SW480 (cell line): ENCODE measurements around the gene LINGO4.

Experiments used
- DNase-seq: peaks from one replicate; pipeline ENCODE4 v3.0.0-alpha.2; 2016; ENCODE audit warnings: low spot score

The LINGO4 gene

DNA sequence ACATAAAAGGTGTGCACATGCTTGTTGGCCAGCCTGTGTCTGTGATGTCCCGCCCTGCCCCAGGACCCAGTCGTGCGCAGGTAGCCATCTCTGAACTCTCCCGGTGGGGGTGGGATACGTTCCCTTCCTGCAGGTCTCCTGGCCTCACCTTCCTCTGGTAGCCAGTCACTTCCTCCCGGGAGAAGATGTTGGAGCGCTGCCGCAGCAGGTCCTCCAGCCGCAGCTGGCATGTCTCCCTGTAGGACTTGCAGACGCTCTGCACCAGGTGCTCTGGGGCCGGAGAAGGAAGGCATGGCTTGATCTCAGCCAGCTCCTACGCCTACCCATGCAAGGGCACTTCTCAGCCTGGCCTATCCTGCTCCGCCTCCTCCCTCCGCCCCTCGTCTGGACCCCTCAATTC, 9.2 kb upstream of the LINGO4 start:
- DNase-seq: no peak

DNA sequence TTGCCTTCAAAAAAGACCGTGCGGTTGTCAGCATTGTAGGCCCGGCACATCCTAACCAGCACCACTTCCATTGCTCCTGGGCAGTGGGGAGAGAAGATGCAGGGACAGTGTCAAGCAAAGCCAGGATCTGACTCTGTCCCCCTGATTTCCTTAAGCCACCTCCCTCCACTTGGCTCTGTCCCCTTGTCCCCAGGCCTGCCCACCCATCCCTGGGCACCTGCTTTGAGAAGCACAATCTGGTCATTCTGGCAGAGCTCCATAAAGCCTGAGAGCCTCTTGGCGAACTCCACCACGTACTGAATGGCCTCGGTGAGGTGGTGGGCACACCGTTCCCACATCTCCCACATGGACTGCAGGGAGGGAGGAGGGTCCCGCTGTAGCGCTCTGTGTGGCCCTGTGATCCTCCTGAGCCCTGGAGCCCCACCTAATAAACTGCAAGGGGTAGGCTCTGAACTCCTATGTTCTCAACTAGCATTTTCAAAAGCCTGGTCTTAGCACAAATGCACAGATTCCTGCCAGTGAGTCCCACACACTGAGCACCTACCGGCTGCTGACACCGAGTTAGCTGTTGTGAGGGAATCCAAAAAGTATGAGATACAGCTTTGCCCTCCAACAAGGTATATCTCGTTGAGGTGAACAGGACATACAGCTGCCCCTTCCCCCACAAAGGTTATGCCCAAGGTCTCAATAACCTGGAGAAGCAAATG, 8.2 kb upstream of the LINGO4 start:
- no peak for DNase-seq

DNA sequence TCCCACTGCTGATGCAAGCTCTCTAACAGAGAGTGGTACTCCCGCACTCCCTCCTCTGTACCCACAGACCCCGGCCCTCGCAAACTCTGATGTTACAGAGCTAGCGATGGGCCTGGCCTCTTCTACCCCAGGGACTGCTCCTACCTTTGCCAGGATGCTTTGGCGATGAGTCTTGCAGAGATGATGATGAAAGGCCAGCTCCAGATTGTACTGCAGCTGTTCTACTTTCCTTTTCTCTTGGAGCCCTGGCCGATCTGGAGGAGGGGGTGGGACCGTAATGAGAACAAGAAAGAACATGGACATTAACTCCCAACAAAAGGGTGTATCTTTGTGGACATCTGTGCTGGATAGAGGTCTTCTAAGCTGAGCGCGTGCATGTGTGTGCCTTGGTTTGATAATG, 6.0 kb upstream of the LINGO4 start:
- no peak for DNase-seq

DNA sequence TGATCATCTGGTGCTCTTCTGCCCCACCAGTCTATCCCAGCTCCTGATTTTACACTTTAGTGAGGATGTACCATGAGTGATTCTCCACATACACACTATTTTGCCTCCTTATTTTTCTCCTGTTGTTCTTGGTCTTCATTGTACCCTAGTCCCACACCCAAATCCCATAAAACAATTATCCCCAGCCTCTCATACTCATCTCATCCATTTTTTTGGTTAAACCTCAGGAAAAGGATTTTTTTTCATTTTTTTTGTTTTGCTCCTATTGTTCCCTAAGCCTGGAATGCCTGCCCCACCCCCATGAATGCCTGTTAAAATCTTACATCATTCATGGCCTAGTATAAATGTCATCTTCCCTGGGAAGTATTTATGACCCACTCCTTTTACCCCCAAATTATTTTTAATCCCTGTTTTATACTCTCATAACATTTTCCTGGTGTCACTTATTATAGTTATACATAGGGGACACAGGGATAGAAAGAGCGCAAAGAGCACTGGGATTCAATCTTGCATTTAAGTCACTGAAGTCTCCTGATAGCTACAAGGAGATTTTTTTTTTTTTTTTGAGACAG, 4.9 kb upstream of the LINGO4 start:
- DNase-seq: no peak

DNA sequence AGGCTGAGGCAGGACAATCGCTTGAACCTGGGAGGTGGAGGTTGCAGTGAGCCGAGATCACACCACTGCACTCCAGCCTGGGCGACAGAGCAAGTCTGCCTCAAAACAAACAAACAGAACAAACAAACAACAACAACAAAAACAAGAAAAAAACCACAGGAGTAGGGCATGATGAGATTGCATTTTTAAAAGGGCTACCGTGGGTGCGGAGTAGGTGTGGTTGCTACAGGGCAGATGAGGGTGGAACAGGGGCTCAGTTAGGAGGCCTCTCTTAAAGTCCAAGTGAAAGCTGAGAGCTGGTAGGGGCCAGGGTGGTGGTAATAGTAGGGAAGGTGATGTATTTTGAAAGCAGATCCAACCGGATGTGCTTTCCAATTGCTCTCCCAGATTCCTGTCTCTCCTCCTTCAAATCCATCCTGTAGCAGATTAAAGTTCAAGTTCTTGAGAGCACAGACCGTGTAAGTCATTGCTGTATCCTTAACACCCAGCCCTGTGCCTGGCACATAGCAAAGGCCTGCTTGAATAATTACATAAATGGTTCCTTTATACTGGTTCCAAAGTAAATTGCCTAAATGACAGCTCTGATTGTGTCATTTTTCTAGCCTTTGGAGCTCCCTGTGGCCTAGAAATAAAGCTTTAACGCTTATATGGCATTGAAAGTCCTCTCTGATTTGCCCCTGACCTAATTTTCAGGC, 4.2 kb upstream of the LINGO4 start:
- DNase-seq: no peak

DNA sequence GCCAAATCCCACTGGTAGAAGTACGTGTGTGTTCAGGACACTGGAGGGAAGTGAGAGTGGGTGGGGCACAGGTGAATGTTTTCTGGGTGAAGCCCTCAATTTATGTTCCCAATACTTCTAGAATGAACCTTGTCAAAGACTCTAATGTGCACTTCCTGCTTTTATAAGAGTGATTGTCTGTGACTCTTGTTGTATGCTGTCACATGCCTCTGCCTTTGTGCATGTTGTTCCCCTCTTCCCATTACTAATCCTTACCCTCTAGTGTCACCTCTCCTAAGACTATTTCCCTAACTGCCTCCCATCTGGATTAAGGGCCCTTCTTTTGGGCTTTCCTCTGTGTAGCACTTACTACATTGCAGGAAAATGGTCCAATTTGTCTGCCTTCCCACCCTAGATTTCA, 2.5 kb upstream of the LINGO4 start:
- DNase-seq: no peak

DNA sequence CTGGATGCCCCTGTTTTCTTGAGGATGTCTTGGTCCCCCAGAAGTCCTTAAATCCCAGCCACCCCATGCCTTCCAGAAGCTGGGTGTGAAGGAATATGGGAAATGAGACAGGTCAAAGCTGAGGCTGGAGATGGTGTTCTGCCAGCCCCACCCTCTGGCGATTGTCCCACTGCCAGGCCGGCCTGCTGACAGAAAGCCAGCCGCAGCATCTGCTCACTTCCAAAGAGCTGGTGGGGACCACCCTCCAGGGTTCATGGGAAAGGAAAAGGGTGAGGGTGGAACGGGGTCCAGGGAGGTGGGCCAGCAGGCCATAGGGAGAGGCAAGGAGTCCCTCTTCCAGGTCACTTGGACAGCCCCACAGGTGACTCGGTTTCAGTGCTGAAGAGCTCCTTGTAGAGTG, 1.9 kb upstream of the LINGO4 start:
- DNase-seq: no peak

DNA sequence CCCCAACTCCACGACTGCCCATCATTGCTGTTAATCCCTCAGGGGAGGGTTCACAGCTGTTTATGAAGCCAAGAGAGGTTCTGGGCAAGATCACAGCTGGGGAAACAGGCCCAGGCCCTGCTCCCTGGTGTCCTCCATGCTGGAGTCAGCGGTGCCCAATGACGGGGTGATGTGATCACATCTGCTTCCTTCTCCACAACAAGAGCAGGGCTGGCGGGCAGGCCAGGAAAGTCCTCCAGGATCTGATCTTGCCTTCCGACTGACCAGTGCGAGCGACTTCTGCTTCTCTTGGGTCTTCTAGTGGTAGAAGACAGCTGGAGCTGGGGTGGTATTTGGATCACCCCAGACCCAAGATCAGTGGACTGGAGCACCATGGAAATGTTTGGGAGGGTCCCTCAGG, 951 bp upstream of the LINGO4 start:
- no peak for DNase-seq

DNA sequence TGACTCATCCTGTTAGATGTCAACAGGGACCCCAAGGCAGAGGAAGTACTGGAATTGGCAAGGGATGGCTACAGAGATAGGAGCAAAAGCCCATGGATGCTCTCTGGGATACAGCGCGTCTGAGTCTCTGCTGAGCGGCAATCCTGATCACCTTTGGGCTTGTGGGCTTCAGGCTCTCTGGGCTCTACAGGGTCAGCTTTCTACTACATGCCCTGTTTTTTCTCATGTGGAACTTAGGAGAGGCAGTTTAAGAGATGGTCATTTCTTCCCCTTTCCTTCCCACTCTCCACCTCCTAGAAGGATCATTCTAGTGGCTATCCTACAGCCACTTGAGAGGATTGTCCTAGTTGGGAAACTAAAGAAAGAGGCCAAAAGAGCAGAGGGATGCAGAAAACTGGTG, 1.3 kb downstream of the LINGO4 start:
- DNase-seq: no peak

DNA sequence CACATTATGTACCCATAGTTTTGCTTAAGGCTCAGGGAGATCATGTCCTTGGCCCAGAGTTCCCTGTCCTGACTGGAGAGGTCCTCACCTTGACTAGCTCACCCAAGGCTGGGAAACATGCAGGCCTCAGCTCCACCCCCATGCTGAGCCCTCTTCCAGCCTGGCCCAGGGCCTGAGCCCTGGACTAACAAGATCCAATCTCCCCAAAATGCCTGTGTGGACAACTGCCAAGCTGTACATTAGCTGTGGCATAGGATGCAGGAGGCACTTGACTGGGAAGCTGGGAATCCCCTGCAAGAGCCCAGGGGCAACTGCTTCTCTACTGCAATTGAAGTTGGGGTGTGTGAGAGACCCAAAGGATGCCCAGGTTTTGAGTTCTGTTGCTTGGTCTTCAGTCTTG, 2.1 kb downstream of the LINGO4 start:
- DNase-seq: no peak

DNA sequence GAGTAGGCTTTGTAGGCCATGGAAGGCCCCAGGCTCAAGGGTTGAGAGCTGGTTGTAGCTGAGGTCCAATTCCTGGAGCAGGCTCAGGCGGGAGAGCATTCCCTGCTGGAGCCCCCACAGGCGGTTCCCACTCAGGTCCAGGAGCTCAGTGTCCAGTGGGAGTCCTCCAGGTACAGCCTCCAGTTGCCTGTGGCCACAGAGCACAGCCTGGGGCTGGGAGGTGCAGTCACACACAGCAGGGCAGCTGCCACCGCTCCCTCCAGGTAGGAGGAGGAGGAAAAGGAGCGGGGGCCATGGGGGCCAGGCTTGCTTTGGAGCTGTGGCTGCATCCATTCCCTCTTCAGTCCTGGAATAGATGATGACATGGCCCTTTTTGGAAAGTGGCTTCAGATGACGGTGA, 2.8 kb downstream of the LINGO4 start:
- DNase-seq: no peak

DNA sequence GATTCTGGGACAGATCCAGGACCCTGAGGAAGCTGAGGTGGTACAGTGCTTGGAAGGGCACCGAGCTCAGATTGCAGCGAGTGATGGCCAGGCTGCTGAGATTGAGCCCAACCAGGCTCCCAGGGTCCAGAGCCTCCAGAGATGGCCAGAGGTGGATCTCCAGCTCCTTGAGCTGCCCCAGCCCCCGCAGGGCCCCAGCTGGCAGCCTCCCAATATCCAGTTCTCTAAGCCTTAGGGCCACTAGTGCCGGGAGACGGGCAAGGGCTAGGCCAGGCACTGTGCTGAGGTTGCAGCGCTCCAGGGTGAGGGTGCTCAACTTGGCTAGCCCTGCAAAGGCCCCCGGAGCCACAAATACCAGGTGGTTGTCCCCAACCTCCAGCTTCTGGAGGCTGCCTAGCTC, 3.4 kb downstream of the LINGO4 start:
- DNase-seq: no peak

DNA sequence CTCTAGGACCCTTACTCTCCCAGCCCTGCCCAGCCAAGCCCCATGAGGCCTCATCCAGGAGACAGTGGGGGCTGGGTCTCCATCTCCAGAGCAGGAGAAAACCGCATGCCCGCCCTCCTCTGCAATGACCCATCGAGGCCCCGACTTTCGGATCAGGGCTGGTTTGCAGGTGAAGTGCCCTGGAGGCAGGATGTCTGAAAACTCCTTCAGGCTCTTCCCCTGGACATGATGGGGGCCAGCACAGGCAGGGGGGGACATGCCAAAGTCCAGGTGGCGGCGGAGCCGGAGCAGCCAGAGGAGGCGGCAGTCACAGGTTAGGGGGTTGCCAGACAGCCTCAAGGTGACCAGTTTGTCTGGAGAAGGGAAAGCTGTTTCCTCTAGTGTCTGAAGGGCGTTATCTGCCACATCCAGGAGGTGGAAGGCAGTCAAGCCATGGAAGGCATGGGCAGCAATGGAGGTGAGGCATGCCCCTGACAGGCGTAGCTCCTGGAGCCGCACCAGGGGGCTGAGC, 3.9 kb downstream of the LINGO4 start:
- DNase-seq: no peak

DNA sequence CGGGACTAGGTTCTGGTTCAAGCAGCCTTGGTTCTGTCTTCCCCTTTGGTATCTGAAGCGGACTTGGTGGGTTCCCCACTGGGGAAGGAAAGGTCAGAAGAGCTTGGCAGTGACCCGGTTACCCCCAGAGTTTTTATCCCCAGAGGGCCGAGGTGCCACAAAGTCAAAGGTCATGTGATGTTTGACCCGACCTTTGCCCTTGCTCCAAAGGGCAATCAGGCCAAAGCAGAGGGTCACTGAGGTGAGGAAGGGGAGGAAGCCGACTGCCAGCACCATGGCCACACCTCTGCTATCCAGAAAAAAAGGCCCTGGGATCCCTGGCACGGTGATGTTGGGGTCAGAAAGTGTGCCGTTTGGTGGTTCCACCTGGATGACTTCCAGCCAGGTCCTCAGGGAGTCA, 4.4 kb downstream of the LINGO4 start:
- no peak for DNase-seq

DNA sequence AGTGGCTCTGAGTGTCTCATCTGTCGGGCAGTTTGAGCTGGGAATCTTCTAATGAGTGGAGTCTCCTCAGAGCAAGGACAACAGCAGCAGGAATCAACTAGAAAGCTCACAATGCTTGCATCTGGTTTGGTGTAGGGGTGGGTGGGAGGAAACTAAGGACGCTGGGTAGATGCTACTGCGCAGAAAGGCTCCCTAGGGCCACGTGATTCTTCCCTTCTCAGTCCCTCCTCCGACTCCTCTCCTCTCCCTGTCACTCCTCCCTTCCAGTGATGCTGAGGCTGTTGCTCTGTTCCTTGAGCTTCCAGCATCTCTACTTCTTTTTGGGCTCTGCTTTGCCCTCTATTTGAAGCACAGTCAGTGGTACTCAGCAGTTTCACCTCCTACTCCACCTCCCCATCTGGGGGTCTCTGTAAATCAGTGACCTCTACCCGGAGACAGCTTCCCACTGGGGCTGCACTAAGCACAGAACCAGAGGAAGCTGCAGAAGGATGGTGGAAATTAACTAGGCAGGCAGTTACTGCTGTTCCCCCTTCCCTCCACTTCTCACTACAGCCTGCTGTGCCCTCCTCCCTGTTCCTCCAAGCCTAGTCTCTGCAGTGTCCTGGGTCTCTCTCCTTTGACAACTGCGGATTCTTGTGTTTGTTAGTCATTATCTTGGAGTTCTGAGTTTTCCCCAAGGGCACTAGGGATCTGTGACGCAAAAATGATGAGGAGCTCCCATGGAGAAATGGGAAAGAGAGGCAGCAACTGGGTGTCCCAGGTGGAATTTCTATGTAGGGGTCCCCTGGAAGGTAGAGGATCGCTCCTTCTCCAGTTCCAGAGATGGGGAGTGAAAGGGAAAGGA, 5.8 kb downstream of the LINGO4 start:
- DNase-seq: no peak

DNA sequence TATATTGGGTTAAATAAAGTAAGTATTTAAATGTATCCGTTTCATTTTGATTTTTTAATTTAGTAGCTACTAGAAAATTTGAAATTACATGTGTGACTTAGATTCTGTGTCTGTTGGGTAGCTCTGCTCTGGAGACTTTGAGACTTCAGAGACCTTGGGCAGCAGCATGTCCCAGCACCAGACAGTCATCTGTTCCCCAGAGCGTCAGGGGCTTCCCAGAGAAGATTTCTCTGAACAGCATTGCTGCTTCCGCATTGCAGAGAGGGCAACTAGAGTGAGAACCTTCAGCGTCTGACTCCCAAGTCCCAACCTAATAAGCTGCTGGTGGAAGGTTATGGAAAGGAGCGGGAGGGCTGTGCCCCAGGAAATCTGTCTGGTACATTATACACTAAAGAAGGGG, 6.6 kb downstream of the LINGO4 start:
- no peak for DNase-seq

DNA sequence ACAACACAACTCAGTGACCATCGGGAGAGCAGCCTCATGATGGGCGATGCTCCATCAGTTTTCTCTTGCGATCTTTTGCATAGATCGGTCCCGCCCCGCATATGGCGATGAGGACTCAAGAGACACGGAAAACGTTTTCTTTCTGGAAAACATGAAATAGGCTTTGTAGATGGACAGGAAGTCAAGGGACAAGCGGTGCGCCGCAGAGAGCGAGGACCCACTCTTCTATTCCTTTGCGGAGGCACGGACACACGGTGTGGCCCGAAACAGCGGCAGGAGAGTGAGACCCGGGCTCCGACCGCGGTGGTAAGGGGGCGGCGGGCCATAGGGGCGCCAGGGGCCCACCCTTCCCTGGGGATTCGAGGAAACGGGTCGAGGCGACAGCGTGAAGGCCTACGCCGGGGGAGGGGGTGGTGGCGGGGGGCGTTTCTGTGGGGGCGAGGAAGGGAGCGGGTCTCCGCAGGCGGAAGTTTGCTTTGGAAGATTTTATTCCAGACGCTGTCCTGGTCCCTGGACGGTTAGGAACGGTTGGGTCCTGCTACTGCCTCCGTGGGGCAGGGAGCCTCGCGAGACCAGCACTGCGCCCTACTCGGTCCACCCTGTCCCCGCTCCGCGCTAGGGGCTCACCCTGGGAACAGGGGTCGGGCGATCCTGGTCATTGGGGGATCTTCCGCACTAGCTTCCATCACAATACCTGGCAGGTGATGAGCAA, 14.1 kb downstream of the LINGO4 start:
- peak; percentile 43 for DNase-seq

DNA sequence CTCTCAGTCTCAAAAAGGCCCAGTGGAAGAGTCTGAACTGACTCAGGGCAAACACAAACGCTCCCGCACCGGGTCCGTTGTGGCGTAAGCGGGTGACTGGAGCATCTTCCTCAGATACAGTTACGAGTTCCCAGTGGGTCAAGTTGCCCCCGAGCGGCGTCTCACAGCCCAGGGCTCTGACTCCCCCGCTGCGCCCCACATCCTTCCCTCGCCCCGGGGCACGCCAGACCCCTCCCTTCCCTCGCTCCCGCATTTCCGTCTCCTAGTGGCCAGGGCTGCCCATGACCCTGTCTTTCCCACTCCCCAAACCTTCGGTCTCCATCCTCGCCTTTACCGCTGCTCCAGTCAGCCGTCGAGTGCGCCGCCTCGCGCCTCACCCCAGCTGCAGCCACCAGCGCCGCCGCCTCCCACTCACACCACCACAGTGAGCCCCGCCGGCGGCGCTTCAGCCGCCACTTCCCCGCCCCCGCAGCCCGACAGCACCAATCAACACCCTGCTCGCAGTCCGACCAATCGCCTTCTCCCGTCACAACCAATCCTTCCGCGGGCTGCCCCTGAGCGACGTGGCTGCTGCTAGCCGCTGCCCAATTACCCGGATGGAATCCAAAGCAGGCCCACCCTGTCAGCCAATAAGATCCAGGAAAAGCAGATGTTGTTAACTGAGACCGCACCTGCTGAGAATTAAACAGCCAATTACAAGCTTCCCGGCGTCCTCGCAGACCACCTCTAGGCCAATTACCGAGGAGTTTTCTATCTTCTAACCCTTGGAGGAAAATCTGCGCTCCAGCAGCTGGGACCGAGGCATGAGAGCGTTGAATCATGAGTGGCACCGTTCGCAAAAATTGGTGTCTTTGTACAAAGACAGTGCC, 14.9 kb downstream of the LINGO4 start, which contains the start of gene TDRKH:
Gene TDRKH, minus strand, starts transcription at position 430 of the 869 bp plus-strand sequence. CDS start 7,478 bp downstream, outside the sequence.
- DNase-seq: peak; percentile 99

DNA sequence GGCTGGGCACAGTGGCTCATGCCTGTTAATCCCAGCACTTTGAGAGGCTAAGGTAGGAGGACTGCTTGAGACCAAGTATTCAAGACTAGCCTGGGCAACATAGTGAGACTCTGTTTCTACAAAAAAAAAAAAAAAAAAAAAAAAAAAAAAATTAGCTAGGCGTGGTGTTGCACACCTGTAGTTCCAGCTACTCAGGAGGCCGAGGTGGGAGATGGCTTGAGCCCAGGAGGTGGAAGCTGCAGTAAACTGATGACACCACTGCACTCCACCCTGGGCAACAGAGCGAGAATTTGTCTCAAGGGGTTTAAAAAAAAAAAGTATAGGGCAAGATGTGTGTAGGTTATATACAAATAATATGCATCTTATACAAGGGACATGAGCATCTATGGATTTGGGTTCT, 17.5 kb downstream of the LINGO4 start:
- DNase-seq: no peak

DNA sequence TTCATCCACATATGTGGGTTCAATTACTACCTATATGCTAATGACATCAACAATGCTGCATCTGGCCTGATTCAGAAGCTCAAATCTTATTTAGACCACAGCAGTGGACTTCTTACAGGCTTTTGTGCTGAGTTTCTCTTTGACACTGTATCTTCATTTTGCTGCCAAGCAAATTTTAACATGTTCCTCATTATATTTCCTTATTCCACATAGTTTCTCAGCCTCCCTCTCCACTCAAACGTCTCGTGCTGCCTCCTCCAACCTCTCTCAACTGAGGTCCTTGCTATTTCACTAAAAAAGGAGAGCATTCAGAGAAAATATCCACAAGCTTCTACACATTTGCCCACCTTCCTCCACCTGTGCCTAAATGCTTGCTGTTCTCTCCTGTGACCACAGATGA, 21.4 kb downstream of the LINGO4 start:
- no peak for DNase-seq

DNA sequence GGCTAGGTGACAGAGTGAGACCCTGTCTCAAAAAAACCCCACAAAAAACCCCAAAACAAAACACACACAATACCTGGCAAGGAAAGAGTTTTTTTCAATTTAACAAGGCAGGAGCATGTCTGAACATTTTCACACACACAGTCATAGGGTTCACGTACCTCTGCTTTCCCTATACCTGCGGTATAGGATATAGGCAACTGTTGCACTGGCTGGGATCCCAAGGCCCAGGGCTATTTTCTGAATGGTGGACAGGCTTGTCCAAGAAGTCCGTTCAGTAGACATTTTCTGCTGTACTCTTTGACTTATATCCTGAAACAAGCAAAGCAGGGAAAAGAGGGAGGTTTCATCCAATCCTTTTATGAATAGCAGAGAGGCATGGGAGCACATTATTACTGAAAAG, 22.5 kb downstream of the LINGO4 start:
- DNase-seq: no peak
